Liver (tissue), 9 donors: ENCODE data around the gene HIVEP3. TPM values are rescaled to one million over a fixed set of nuclear protein-coding genes. Genes with fewer than 3 reads are reported as not detected.

Experiments used
- DNase-seq: peaks from one replicate; pipeline ENCODE4 v3.0.0-alpha.2; 2017; ENCODE audit warnings: low spot score
- H3K27ac ChIP-seq, 2 donors: one replicate each; pipeline ENCODE4 v1.7.0; 2013; ENCODE audit warnings: inconsistent platforms in 2 of 2, low read length in 2 of 2, control low read depth in 1 of 2, low read depth in 1 of 2, mild to moderate bottlenecking in 1 of 2
- H3K27me3 ChIP-seq, 4 donors: one replicate each; pipeline versions ENCODE4 v1.6.1 to v1.7.0; 2013; ENCODE audit warnings: low read length in 3 of 4, inconsistent platforms in 1 of 4, mild to moderate bottlenecking in 1 of 4, moderate library complexity in 1 of 4; ENCODE audit not compliant: control insufficient read depth in 4 of 4, insufficient read depth in 4 of 4
- H3K36me3 ChIP-seq, 4 donors: one replicate each; pipeline versions ENCODE4 v1.6.1 to v1.7.0; 2013; ENCODE audit warnings: low read length in 3 of 4, mild to moderate bottlenecking in 3 of 4, low read depth in 1 of 4, moderate library complexity in 1 of 4; ENCODE audit not compliant: control insufficient read depth in 4 of 4, insufficient read depth in 3 of 4
- H3K4me1 ChIP-seq, 4 donors: one replicate each; pipeline versions ENCODE4 v1.6.1 to v1.7.0; 2013; ENCODE audit warnings: low read length in 3 of 4, mild to moderate bottlenecking in 3 of 4, moderate library complexity in 1 of 4; ENCODE audit not compliant: control insufficient read depth in 4 of 4, insufficient read depth in 4 of 4
- H3K4me3 ChIP-seq, 3 donors: one replicate each; pipeline versions ENCODE4 v1.6.1 to v1.7.0; 2013; ENCODE audit warnings: low read length in 3 of 3, control low read depth in 1 of 3, low read depth in 1 of 3, mild to moderate bottlenecking in 1 of 3
- H3K9ac ChIP-seq, 2 donors: one replicate each; pipeline ENCODE4 v1.7.0; 2013; ENCODE audit warnings: low read length in 2 of 2, mild to moderate bottlenecking in 2 of 2, moderate library complexity in 2 of 2, control low read depth in 1 of 2, low read depth in 1 of 2
- H3K9me3 ChIP-seq, 4 donors: one replicate each; pipeline versions ENCODE4 v1.6.1 to v1.7.0; 2013; ENCODE audit warnings: low read length in 3 of 4; ENCODE audit not compliant: control insufficient read depth in 4 of 4
- EGR1 ChIP-seq, 2 donors: IDR thresholded peaks; 2 replicates each; pipeline ENCODE4 v1.6.1; 2016 to 2018; ENCODE audit warnings: antibody characterized with exemption in 2 of 2, low read depth in 2 of 2
- FOXA1 ChIP-seq: IDR thresholded peaks from 2 replicates; pipeline ENCODE4 v1.6.1; 2016; ENCODE audit warnings: antibody characterized with exemption
- GABPA ChIP-seq, 2 donors: IDR thresholded peaks in 1 of 2; conservative IDR thresholded peaks in 1 of 2; 2 replicates each; pipeline ENCODE4 v1.6.1; 2016; ENCODE audit warnings: antibody characterized with exemption in 2 of 2, mild to moderate bottlenecking in 1 of 2, moderate library complexity in 1 of 2
- HNF4A ChIP-seq, 2 donors: conservative IDR thresholded peaks; 2 replicates each; pipeline ENCODE4 v1.6.1; 2016; ENCODE audit warnings: antibody characterized with exemption in 2 of 2, mild to moderate bottlenecking in 2 of 2
- HNF4G ChIP-seq: IDR thresholded peaks from 2 replicates; pipeline ENCODE4 v1.6.1; 2016; ENCODE audit warnings: antibody characterized with exemption
- JUND ChIP-seq, 2 donors: IDR thresholded peaks; 2 replicates each; pipeline ENCODE4 v1.6.1; 2016; ENCODE audit warnings: antibody characterized with exemption in 2 of 2
- NR2F2 ChIP-seq: IDR thresholded peaks from 2 replicates; pipeline ENCODE4 v1.6.1; 2016; ENCODE audit warnings: antibody characterized with exemption
- RAD21 ChIP-seq, 2 donors: IDR thresholded peaks; 2 replicates each; pipeline ENCODE4 v1.6.1; 2016; ENCODE audit warnings: antibody characterized with exemption in 2 of 2, mild to moderate bottlenecking in 2 of 2
- RXRA ChIP-seq, 2 donors: IDR thresholded peaks; 2 replicates each; pipeline ENCODE4 v1.6.1; 2017 to 2018; ENCODE audit warnings: antibody characterized with exemption in 2 of 2, mild to moderate bottlenecking in 1 of 2
- SP1 ChIP-seq: IDR thresholded peaks from 2 replicates; pipeline ENCODE4 v1.6.1; 2018; ENCODE audit warnings: antibody characterized with exemption, mild to moderate bottlenecking
- TAF1 ChIP-seq: conservative IDR thresholded peaks from 2 replicates; pipeline ENCODE4 v1.6.1; 2016; ENCODE audit warnings: antibody characterized with exemption, mild to moderate bottlenecking
- YY1 ChIP-seq: IDR thresholded peaks from 2 replicates; pipeline ENCODE4 v1.6.1; 2016; ENCODE audit warnings: antibody characterized with exemption, mild to moderate bottlenecking
- WGBS: extraction: QIAGEN DNeasy Blood & Tissue Kit; methylation state at CpG from one replicate; pipeline ENCODE4 v1.1.7; 2013; 5-methylcytosine and 5-hydroxymethylcytosine counted together
- polyA plus RNA-seq, 2 donors: library from polyadenylated mRNA; stranded (reverse) in 1 of 2; unstranded in 1 of 2; fragments of 200-250 nt in 1 of 2; fragments of >200 nt in 1 of 2; fragmentation: Nextera tagmentation in 1 of 2; extraction: Ambion mirVana in 1 of 2; gene quantifications; one replicate each; pipeline versions ENCODE4 v1.2.1 to v1.2.3, GENCODE V29; 2013 to 2015
- total RNA-seq, 2 donors: library from RNA; depleted of rRNA; stranded (reverse); fragments of >200 nt; gene quantifications; one replicate each; pipeline ENCODE4 v1.2.3, GENCODE V29; 2014
- TF ChIP-seq, protein P1 (sequence below): IDR thresholded peaks from 2 replicates; pipeline ENCODE4 v1.6.1; 2016; ENCODE audit warnings: antibody characterized with exemption
- TF ChIP-seq, protein P2 (sequence below): IDR thresholded peaks from 2 replicates; pipeline ENCODE4 v1.6.1; 2016; ENCODE audit warnings: antibody characterized with exemption
- TF ChIP-seq, protein P3 (sequence below): IDR thresholded peaks from 2 replicates; pipeline ENCODE4 v1.6.1; 2016; ENCODE audit warnings: antibody characterized with exemption
- donor health status: healthy.
- donor health status: healthy.
- donor health status: healthy.
- donor health status: healthy.
- donor health status: healthy.

Gene HIVEP3
- total and polyA plus RNA-seq, 4 donors: 0.93 to 1.6 (median 1.4) TPM

DNA sequence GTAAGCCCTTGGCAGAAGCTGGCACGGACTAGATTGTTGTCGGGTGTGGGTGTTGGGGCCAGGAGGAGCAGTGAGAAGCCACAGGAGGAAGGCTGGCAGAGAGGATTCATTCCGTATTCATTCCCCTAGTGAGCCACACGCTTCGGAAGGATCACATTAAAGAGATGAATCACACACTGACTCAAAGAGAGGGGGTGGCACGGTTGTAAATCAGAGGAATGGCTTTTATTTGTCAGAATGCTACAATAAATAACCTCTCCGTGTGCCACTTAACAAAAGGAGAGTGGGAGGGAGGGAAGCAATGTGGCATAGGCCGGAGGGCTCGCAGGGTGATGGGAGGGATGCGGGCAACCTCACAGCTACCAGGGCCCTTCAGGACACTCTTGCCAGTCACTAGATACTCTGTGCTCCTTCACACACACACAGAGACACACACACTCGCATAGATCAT, 135.5 kb downstream of the HIVEP3 start (continued):
- TF ChIP-seq YY1: no peak
- no peak for TF ChIP-seq JUND (IDR thresholded peaks at IDR 0.05)
- no peak for TF ChIP-seq RAD21 (IDR thresholded peaks at IDR 0.05)
- TF ChIP-seq NR2F2: no peak

DNA sequence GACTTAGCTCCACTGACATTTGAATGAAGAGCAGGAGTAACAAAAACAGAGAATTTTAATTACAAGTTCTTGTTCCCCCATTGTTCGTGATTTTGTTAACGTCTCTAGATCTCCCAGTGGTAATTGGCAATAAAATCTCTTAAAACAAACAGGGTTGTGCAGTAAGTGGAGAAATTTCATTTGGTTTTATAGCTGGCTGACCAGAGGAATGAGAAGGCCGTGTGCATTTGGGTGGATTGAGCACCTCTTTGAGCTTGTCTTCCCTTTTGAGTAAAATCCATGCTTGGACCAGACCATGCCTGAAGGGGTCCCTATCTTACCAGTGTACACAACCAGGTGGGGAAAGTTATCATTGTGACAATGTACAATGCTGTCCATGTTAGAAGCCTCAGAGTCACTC, 137.8 kb downstream of the HIVEP3 start:
- no peak for DNase-seq
- Histone ChIP-seq H3K36me3 (no peaks in the 10 kb centered on the region), H3K27ac (no peak overlapping the region), H3K9me3 (no peaks in the 10 kb centered on the region), H3K4me3 (no peak overlapping the region), H3K9ac (no peak overlapping the region), H3K4me1 (peaks cover 0 to 13% (median 6%) of the 10 kb centered on the region in 4 donors), H3K27me3 (no peaks in the 10 kb centered on the region)
- 92% methylated on average over 3 of the region's 3 CpGs for WGBS
- TF ChIP-seq SP1 (no peak), FOXA1 (no peak), GABPA (IDR thresholded peaks at IDR 0.05 in 1 of 2, conservative IDR thresholded peaks at IDR 0.05 in 1 of 2) (no peak), HNF4A (conservative IDR thresholded peaks at IDR 0.05) (no peak), EGR1 (IDR thresholded peaks at IDR 0.05; ENCODE audit: low read depth in 2 of 2) (no peak), YY1 (no peak), HNF4G (no peak), JUND (IDR thresholded peaks at IDR 0.05) (no peak)
- TF ChIP-seq, protein P1, sequence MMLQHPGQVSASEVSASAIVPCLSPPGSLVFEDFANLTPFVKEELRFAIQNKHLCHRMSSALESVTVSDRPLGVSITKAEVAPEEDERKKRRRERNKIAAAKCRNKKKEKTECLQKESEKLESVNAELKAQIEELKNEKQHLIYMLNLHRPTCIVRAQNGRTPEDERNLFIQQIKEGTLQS: no peak
- TF ChIP-seq, protein P2, sequence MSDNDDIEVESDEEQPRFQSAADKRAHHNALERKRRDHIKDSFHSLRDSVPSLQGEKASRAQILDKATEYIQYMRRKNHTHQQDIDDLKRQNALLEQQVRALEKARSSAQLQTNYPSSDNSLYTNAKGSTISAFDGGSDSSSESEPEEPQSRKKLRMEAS: no peak

DNA sequence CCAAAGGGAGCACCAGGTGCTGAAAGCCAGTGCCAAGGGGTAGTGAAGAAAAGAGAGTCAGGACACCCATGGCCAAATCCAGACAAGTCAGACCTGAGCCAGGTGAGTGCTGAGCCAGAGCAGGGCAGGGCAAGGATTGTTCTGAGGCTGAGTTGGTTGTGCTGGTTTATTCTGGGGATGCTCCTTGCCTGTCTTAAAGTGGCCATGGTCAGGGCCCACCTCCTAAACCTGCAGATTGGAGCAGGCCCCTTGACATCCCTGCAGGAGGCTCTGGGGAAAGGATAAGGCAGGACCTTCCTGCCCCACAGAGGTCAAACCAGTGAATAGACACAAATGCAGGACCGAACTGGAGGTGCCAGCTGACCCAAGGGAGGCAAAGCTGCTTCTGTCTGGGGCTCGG, 138.4 kb downstream of the HIVEP3 start:
- no peak overlapping the region for H3K27ac ChIP-seq
- no peak for DNase-seq
- WGBS: 96% methylated on average over 2 of the region's 2 CpGs
- no peaks in the 10 kb centered on the region for H3K9me3 ChIP-seq
- H3K9ac ChIP-seq: no peak overlapping the region
- no peaks in the 10 kb centered on the region for H3K27me3 ChIP-seq
- no peak overlapping the region for H3K4me3 ChIP-seq
- H3K4me1 ChIP-seq: peaks cover 0 to 13% (median 6%) of the 10 kb centered on the region in 4 donors
- TF ChIP-seq NR2F2 (no peak), FOXA1 (no peak), GABPA (IDR thresholded peaks at IDR 0.05 in 1 of 2, conservative IDR thresholded peaks at IDR 0.05 in 1 of 2) (no peak), SP1 (no peak), RXRA (IDR thresholded peaks at IDR 0.05) (no peak), RAD21 (IDR thresholded peaks at IDR 0.05) (no peak), TAF1 (no peak), HNF4A (conservative IDR thresholded peaks at IDR 0.05) (no peak)
- TF ChIP-seq, protein P3, sequence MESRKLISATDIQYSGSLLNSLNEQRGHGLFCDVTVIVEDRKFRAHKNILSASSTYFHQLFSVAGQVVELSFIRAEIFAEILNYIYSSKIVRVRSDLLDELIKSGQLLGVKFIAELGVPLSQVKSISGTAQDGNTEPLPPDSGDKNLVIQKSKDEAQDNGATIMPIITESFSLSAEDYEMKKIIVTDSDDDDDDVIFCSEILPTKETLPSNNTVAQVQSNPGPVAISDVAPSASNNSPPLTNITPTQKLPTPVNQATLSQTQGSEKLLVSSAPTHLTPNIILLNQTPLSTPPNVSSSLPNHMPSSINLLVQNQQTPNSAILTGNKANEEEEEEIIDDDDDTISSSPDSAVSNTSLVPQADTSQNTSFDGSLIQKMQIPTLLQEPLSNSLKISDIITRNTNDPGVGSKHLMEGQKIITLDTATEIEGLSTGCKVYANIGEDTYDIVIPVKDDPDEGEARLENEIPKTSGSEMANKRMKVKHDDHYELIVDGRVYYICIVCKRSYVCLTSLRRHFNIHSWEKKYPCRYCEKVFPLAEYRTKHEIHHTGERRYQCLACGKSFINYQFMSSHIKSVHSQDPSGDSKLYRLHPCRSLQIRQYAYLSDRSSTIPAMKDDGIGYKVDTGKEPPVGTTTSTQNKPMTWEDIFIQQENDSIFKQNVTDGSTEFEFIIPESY: no peak
- TF ChIP-seq, protein P1: no peak
- H3K36me3 ChIP-seq: no peaks in the 10 kb centered on the region
